Liver (tissue), 9 donors: Measurements from ENCODE around the gene LCE1C. TPM values are rescaled to one million over a fixed set of nuclear protein-coding genes. Genes with fewer than 3 reads are reported as not detected.

Experiments
- DNase-seq: peaks from one replicate; pipeline ENCODE4 v3.0.0-alpha.2; 2017; ENCODE audit warnings: low spot score
- H3K27ac ChIP-seq, 2 donors: one replicate each; pipeline ENCODE4 v1.7.0; 2013; ENCODE audit warnings: inconsistent platforms in 2 of 2, low read length in 2 of 2, control low read depth in 1 of 2, low read depth in 1 of 2, mild to moderate bottlenecking in 1 of 2
- H3K27me3 ChIP-seq, 4 donors: one replicate each; pipeline versions ENCODE4 v1.6.1 to v1.7.0; 2013; ENCODE audit warnings: low read length in 3 of 4, inconsistent platforms in 1 of 4, mild to moderate bottlenecking in 1 of 4, moderate library complexity in 1 of 4; ENCODE audit not compliant: control insufficient read depth in 4 of 4, insufficient read depth in 4 of 4
- H3K36me3 ChIP-seq, 4 donors: one replicate each; pipeline versions ENCODE4 v1.6.1 to v1.7.0; 2013; ENCODE audit warnings: low read length in 3 of 4, mild to moderate bottlenecking in 3 of 4, low read depth in 1 of 4, moderate library complexity in 1 of 4; ENCODE audit not compliant: control insufficient read depth in 4 of 4, insufficient read depth in 3 of 4
- H3K4me1 ChIP-seq, 4 donors: one replicate each; pipeline versions ENCODE4 v1.6.1 to v1.7.0; 2013; ENCODE audit warnings: low read length in 3 of 4, mild to moderate bottlenecking in 3 of 4, moderate library complexity in 1 of 4; ENCODE audit not compliant: control insufficient read depth in 4 of 4, insufficient read depth in 4 of 4
- H3K4me3 ChIP-seq, 3 donors: one replicate each; pipeline versions ENCODE4 v1.6.1 to v1.7.0; 2013; ENCODE audit warnings: low read length in 3 of 3, control low read depth in 1 of 3, low read depth in 1 of 3, mild to moderate bottlenecking in 1 of 3
- H3K9ac ChIP-seq, 2 donors: one replicate each; pipeline ENCODE4 v1.7.0; 2013; ENCODE audit warnings: low read length in 2 of 2, mild to moderate bottlenecking in 2 of 2, moderate library complexity in 2 of 2, control low read depth in 1 of 2, low read depth in 1 of 2
- H3K9me3 ChIP-seq, 4 donors: one replicate each; pipeline versions ENCODE4 v1.6.1 to v1.7.0; 2013; ENCODE audit warnings: low read length in 3 of 4; ENCODE audit not compliant: control insufficient read depth in 4 of 4
- EGR1 ChIP-seq, 2 donors: IDR thresholded peaks; 2 replicates each; pipeline ENCODE4 v1.6.1; 2016 to 2018; ENCODE audit warnings: antibody characterized with exemption in 2 of 2, low read depth in 2 of 2
- MAX ChIP-seq: IDR thresholded peaks from 2 replicates; pipeline ENCODE4 v1.6.1; 2016; ENCODE audit warnings: antibody characterized with exemption
- RAD21 ChIP-seq, 2 donors: IDR thresholded peaks; 2 replicates each; pipeline ENCODE4 v1.6.1; 2016; ENCODE audit warnings: antibody characterized with exemption in 2 of 2, mild to moderate bottlenecking in 2 of 2
- REST ChIP-seq: IDR thresholded peaks from 2 replicates; pipeline ENCODE4 v1.6.1; 2016; ENCODE audit warnings: antibody characterized with exemption, mild to moderate bottlenecking
- RXRA ChIP-seq, 2 donors: IDR thresholded peaks; 2 replicates each; pipeline ENCODE4 v1.6.1; 2017 to 2018; ENCODE audit warnings: antibody characterized with exemption in 2 of 2, mild to moderate bottlenecking in 1 of 2
- SP1 ChIP-seq: IDR thresholded peaks from 2 replicates; pipeline ENCODE4 v1.6.1; 2018; ENCODE audit warnings: antibody characterized with exemption, mild to moderate bottlenecking
- TAF1 ChIP-seq: conservative IDR thresholded peaks from 2 replicates; pipeline ENCODE4 v1.6.1; 2016; ENCODE audit warnings: antibody characterized with exemption, mild to moderate bottlenecking
- ZBTB33 ChIP-seq: IDR thresholded peaks from 2 replicates; pipeline ENCODE4 v1.6.1; 2016; ENCODE audit warnings: antibody characterized with exemption
- WGBS: extraction: QIAGEN DNeasy Blood & Tissue Kit; methylation state at CpG from one replicate; pipeline ENCODE4 v1.1.7; 2013; 5-methylcytosine and 5-hydroxymethylcytosine counted together
- polyA plus RNA-seq, 2 donors: library from polyadenylated mRNA; stranded (reverse) in 1 of 2; unstranded in 1 of 2; fragments of 200-250 nt in 1 of 2; fragments of >200 nt in 1 of 2; fragmentation: Nextera tagmentation in 1 of 2; extraction: Ambion mirVana in 1 of 2; gene quantifications; one replicate each; pipeline versions ENCODE4 v1.2.1 to v1.2.3, GENCODE V29; 2013 to 2015
- total RNA-seq, 2 donors: library from RNA; depleted of rRNA; stranded (reverse); fragments of >200 nt; gene quantifications; one replicate each; pipeline ENCODE4 v1.2.3, GENCODE V29; 2014
- donor health status: healthy.
- donor health status: healthy.
- donor health status: healthy.
- donor health status: healthy.
- donor health status: healthy.

Gene LCE1C
- total and polyA plus RNA-seq, 4 donors = not detected

- TF ChIP-seq ZBTB33 (no peak), RXRA (IDR thresholded peaks at IDR 0.05) (no peak), TAF1 (no peak), RAD21 (IDR thresholded peaks at IDR 0.05) (no peak), SP1 (no peak), MAX (no peak)
These were observed 48.7 kb downstream of the LCE1C start, which contains the start of gene KPRP (continued) for GRCh38 chr1:152757747-152758146.

GRCh38 chr1:152756872-152757271 lies 49.6 kb downstream of the LCE1C start:
- no peak for DNase-seq
- no peak overlapping the region for H3K9ac ChIP-seq
- no peaks in the 10 kb centered on the region for H3K4me1 ChIP-seq
- TF ChIP-seq EGR1 (IDR thresholded peaks at IDR 0.05; ENCODE audit: low read depth in 2 of 2) (no peak), MAX (no peak), REST (no peak)
- H3K4me3 ChIP-seq = no peak overlapping the region
- H3K27ac ChIP-seq = no peak overlapping the region
- no peaks in the 10 kb centered on the region for H3K36me3 ChIP-seq
- H3K9me3 ChIP-seq = no peaks in the 10 kb centered on the region
- WGBS = 83% methylated on average over 2 of the region's 2 CpGs
- H3K27me3 ChIP-seq = peaks cover 0 to 4% (median under 1%) of the 10 kb centered on the region in 4 donors

Other genes starting within 250 kb of the LCE1C start
- not detected for gene LCE3E, start 239.9 kb downstream of the LCE1C start, total RNA-seq
- gene LCE3E, start 239.9 kb downstream of the LCE1C start, polyA plus RNA-seq = not detected
- not detected for gene LCE3D, start 226.1 kb downstream of the LCE1C start, total RNA-seq
- not detected for gene LCE3D, start 226.1 kb downstream of the LCE1C start, polyA plus RNA-seq
- gene LCE3C, start 206.4 kb downstream of the LCE1C start, total RNA-seq = not detected
- gene LCE3C, start 206.4 kb downstream of the LCE1C start, polyA plus RNA-seq = not detected
- not detected for gene LCE3B, start 192.8 kb downstream of the LCE1C start, total RNA-seq
- not detected for gene LCE3B, start 192.8 kb downstream of the LCE1C start, polyA plus RNA-seq
- gene LCE3A, start 183.5 kb downstream of the LCE1C start, total RNA-seq = not detected
- not detected for gene LCE3A, start 183.5 kb downstream of the LCE1C start, polyA plus RNA-seq
- gene LCE2D, start 143.3 kb downstream of the LCE1C start, total RNA-seq = not detected
- gene LCE2D, start 143.3 kb downstream of the LCE1C start, polyA plus RNA-seq = not detected
- not detected for gene LCE2C, start 131.4 kb downstream of the LCE1C start, total RNA-seq
- not detected for gene LCE2C, start 131.4 kb downstream of the LCE1C start, polyA plus RNA-seq
- not detected for gene LCE2B, start 120.5 kb downstream of the LCE1C start, total RNA-seq
- not detected for gene LCE2B, start 120.5 kb downstream of the LCE1C start, polyA plus RNA-seq
- gene LCE2A, start 108.3 kb downstream of the LCE1C start, total RNA-seq = not detected
- not detected for gene LCE2A, start 108.3 kb downstream of the LCE1C start, polyA plus RNA-seq
- gene LCE4A, start 98.5 kb downstream of the LCE1C start, total RNA-seq = not detected
- not detected for gene LCE4A, start 98.5 kb downstream of the LCE1C start, polyA plus RNA-seq
- not detected for gene KPRP, start 48.6 kb downstream of the LCE1C start, total RNA-seq
- gene KPRP, start 48.6 kb downstream of the LCE1C start, polyA plus RNA-seq = not detected
- gene LCE1F, start 31.5 kb downstream of the LCE1C start, total RNA-seq = not detected
- gene LCE1F, start 31.5 kb downstream of the LCE1C start, polyA plus RNA-seq = not detected
- gene LCE1E, start 20.4 kb downstream of the LCE1C start, total RNA-seq = not detected
- gene LCE1E, start 20.4 kb downstream of the LCE1C start, polyA plus RNA-seq = not detected
- gene LCE1D, start 9.9 kb downstream of the LCE1C start, total RNA-seq = not detected
- gene LCE1D, start 9.9 kb downstream of the LCE1C start, polyA plus RNA-seq = not detected
- gene LCE1B, start 5.3 kb upstream of the LCE1C start, total RNA-seq = not detected
- gene LCE1B, start 5.3 kb upstream of the LCE1C start, polyA plus RNA-seq = not detected
- gene LCE1A, start 20.8 kb upstream of the LCE1C start, total RNA-seq = not detected
- gene LCE1A, start 20.8 kb upstream of the LCE1C start, polyA plus RNA-seq = not detected
- not detected for gene LCE6A, start 36.2 kb upstream of the LCE1C start, total RNA-seq
- not detected for gene LCE6A, start 36.2 kb upstream of the LCE1C start, polyA plus RNA-seq
- not detected for gene LCE7A, start 53.3 kb upstream of the LCE1C start, total RNA-seq
- gene LCE7A, start 53.3 kb upstream of the LCE1C start, polyA plus RNA-seq = not detected
- not detected for gene SMCP, start 71.7 kb upstream of the LCE1C start, total RNA-seq
- not detected for gene SMCP, start 71.7 kb upstream of the LCE1C start, polyA plus RNA-seq
- gene IVL, start 101.9 kb upstream of the LCE1C start, total RNA-seq = not detected
- gene IVL, start 101.9 kb upstream of the LCE1C start, polyA plus RNA-seq = under 1 TPM in 1 of 2 donors, not detected in 1; 0.02 TPM
- not detected for gene SPRR5, start 140.6 kb upstream of the LCE1C start, total RNA-seq
- gene SPRR5, start 140.6 kb upstream of the LCE1C start, polyA plus RNA-seq = not detected
- not detected for gene SPRR4, start 164.0 kb upstream of the LCE1C start, total RNA-seq
- gene SPRR4, start 164.0 kb upstream of the LCE1C start, polyA plus RNA-seq = not detected
- gene SPRR1A, start 177.4 kb upstream of the LCE1C start, total RNA-seq = not detected
- gene SPRR1A, start 177.4 kb upstream of the LCE1C start, polyA plus RNA-seq = not detected
- gene SPRR3, start 195.1 kb upstream of the LCE1C start, total RNA-seq = not detected
- under 1 TPM in 1 of 2 donors, not detected in 1; 0.61 TPM for gene SPRR3, start 195.1 kb upstream of the LCE1C start, polyA plus RNA-seq
- not detected for gene SPRR1B, start 224.6 kb upstream of the LCE1C start, total RNA-seq
- gene SPRR1B, start 224.6 kb upstream of the LCE1C start, polyA plus RNA-seq = not detected
- gene SPRR2D, start 234.5 kb upstream of the LCE1C start, total RNA-seq = not detected
- under 1 TPM in 1 of 2 donors, not detected in 1; 0.09 TPM for gene SPRR2D, start 234.5 kb upstream of the LCE1C start, polyA plus RNA-seq